Transverse colon (tissue), 4 donors: ENCODE data around the gene PDXDC1.
"Not testable (repeated sequence)": the region's sequence is repeated elsewhere in the genome, so short reads cannot be mapped to it uniquely, and the experiment has no call there.

Experiments used
- CTCF ChIP-seq, 5 experiments: fragments of 200-600 bp in 3 of 5; fragments of 450-650 bp in 2 of 5; sonication (generic) in 3 of 5; IDR thresholded peaks; 1 replicate in 2 of 5; 2 replicates in 3 of 5; pipeline ENCODE4 v1.5.1; 2016 to 2017; ENCODE audit warnings: antibody characterized with exemption in 5 of 5, inconsistent platforms in 3 of 5, mild to moderate bottlenecking in 2 of 5, moderate library complexity in 1 of 5
- POLR2AphosphoS5 ChIP-seq, 3 donors: sonication (generic); formaldehyde crosslinking; IDR thresholded peaks; one replicate each; pipeline ENCODE4 v1.6.1; 2016; ENCODE audit warnings: antibody characterized with exemption in 3 of 3

DNA sequence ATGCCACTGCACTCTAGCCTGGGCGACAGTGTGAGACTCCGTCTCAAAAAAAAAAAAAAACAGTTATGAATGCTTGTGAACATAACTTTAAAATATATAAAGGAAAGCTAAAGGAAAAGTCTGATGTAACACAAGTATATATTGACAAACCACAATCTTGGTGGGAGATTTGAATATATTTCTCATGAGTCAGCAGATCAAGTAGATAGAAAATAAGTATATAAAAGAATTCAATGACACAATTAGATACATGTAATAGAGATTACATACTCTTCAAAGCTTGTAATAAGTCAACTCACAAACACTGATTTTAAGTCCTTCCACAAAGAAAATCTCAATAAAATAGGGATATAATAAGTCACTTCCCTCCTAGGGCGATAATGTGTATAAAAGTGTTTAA lies 40.8 kb downstream of the PDXDC1 start:
- not testable (repeated sequence) for TF ChIP-seq POLR2AphosphoS5, CTCF (IDR thresholded peaks at IDR 0.05)
